Lung (tissue), 12 donors: ENCODE data around the gene NDFIP1. TPM values are rescaled to one million over a fixed set of nuclear protein-coding genes. Genes with fewer than 3 reads are reported as not detected.

Experiments
- ATAC-seq: fragments of 200-7000 bp; cut with Tn5 transposase; one replicate; pipeline ENCODE4 v1.9.1; 2020; ENCODE audit warnings: moderate number of reproducible peaks; ENCODE audit not compliant: insufficient read depth, low FRiP score
- DNase-seq, 3 donors: peaks; one replicate each; pipeline ENCODE4 v3.0.0-alpha.2; 2013 to 2017
- H3K27ac ChIP-seq, 2 donors: one replicate each; pipeline ENCODE4 v1.5.1; 2013; ENCODE audit warnings: mild to moderate bottlenecking in 2 of 2, moderate library complexity in 2 of 2, control low read depth in 1 of 2, inconsistent platforms in 1 of 2, low read depth in 1 of 2, low read length in 1 of 2
- H3K27me3 ChIP-seq, 3 donors: one replicate each; pipeline ENCODE4 v1.5.1; 2013; ENCODE audit warnings: low read length in 2 of 3; ENCODE audit not compliant: control insufficient read depth in 3 of 3, insufficient read depth in 3 of 3
- H3K36me3 ChIP-seq, 4 donors: one replicate each; pipeline ENCODE4 v1.5.1; 2013; ENCODE audit warnings: low read length in 4 of 4, mild to moderate bottlenecking in 1 of 4, moderate library complexity in 1 of 4; ENCODE audit not compliant: control insufficient read depth in 4 of 4, insufficient read depth in 4 of 4
- H3K4me1 ChIP-seq, 5 donors: one replicate each; pipeline ENCODE4 v1.5.1; 2013; ENCODE audit warnings: low read length in 5 of 5, mild to moderate bottlenecking in 2 of 5, moderate library complexity in 1 of 5; ENCODE audit not compliant: control insufficient read depth in 5 of 5, insufficient read depth in 5 of 5
- H3K4me3 ChIP-seq: one replicate; pipeline ENCODE4 v1.5.1; 2013; ENCODE audit warnings: mild to moderate bottlenecking, control low read depth, moderate library complexity
- H3K9ac ChIP-seq, 2 donors: one replicate each; pipeline ENCODE4 v1.5.1; 2013; ENCODE audit warnings: low read length in 2 of 2, control low read depth in 1 of 2; ENCODE audit not compliant: insufficient read depth in 1 of 2
- H3K9me3 ChIP-seq, 4 donors: one replicate each; pipeline ENCODE4 v1.5.1; 2013; ENCODE audit warnings: low read length in 3 of 4, mild to moderate bottlenecking in 1 of 4, moderate library complexity in 1 of 4; ENCODE audit not compliant: control insufficient read depth in 4 of 4, insufficient read depth in 3 of 4
- CTCF ChIP-seq: IDR thresholded peaks from 2 replicates; pipeline ENCODE4 v1.5.1; 2012; ENCODE audit warnings: mild to moderate bottlenecking; ENCODE audit errors: control extremely low read depth, extremely low read depth
- WGBS, 2 donors: extraction: QIAGEN DNeasy Blood & Tissue Kit; methylation state at CpG; one replicate each; pipeline ENCODE4 v1.1.7; 2013; 5-methylcytosine and 5-hydroxymethylcytosine counted together
- polyA plus RNA-seq, 2 donors: library from polyadenylated mRNA; stranded (reverse); fragments of 200-250 nt; gene quantifications; one replicate each; pipeline ENCODE4 v1.2.1, GENCODE V29; 2013
- total RNA-seq, 2 donors: library from RNA; depleted of rRNA in 1 of 2; stranded (reverse); fragments of >200 nt in 1 of 2; gene quantifications; one replicate each; pipeline ENCODE4 v1.2.1, GENCODE V29; 2014 to 2021
- donor health status: control.
- donor health status: control.
- donor health status: Bipolar disorder and iron deficiency.
- donor health status: healthy.
- donor health status: DM: yes; HTN: yes; CAD: no.

NDFIP1 gene
- total and polyA plus RNA-seq, 4 donors = 31.5 to 106 (median 68.4) TPM

GRCh38 chr5:142133330-142134206 lies 25.0 kb downstream of the NDFIP1 start:
- H3K27me3 ChIP-seq = no peaks in the 10 kb centered on the region
- H3K9ac ChIP-seq = no peak overlapping the region
- no peak overlapping the region for H3K27ac ChIP-seq
- no peak for TF ChIP-seq CTCF
- 62 to 77% methylated on average over 3 of the region's 3 CpGs for WGBS, 2 donors
- H3K4me3 ChIP-seq = no peak overlapping the region
- ATAC-seq (no peak), DNase-seq (no peak)
- H3K9me3 ChIP-seq = no peaks in the 10 kb centered on the region
- peaks cover 0 to 8% (median 0%) of the 10 kb centered on the region in 5 donors for H3K4me1 ChIP-seq
- peaks cover 8 to 32% (median 16%) of the 10 kb centered on the region in 4 donors for H3K36me3 ChIP-seq

- DNase-seq (no peak), ATAC-seq (no peak)
- H3K4me3 ChIP-seq = no peak overlapping the region
- H3K9ac ChIP-seq = no peak overlapping the region
- no peak for TF ChIP-seq CTCF
- H3K9me3 ChIP-seq = no peaks in the 10 kb centered on the region
- WGBS, 2 donors = 50 to 57% methylated on average over 7 of the region's 7 CpGs
- H3K27ac ChIP-seq = no peak overlapping the region
- peaks cover 0 to 4% (median 0%) of the 10 kb centered on the region in 5 donors for H3K4me1 ChIP-seq
- H3K36me3 ChIP-seq = peaks cover 8 to 33% (median 17%) of the 10 kb centered on the region in 4 donors
- H3K27me3 ChIP-seq = no peaks in the 10 kb centered on the region
These were observed 25.9 kb downstream of the NDFIP1 start for GRCh38 chr5:142134331-142135010.

- H3K9ac ChIP-seq = no peak overlapping the region
- peaks cover 15 to 42% (median 26%) of the 10 kb centered on the region in 4 donors for H3K36me3 ChIP-seq
- no peaks in the 10 kb centered on the region for H3K4me1 ChIP-seq
- no peak for TF ChIP-seq CTCF
- H3K27me3 ChIP-seq = no peaks in the 10 kb centered on the region
- ATAC-seq (no peak), DNase-seq (no peak)
- no peak overlapping the region for H3K4me3 ChIP-seq
- no peaks in the 10 kb centered on the region for H3K9me3 ChIP-seq
- H3K27ac ChIP-seq = no peak overlapping the region
These were observed 32.9 kb downstream of the NDFIP1 start for GRCh38 chr5:142141463-142141862.
